GM19397 (cell line): Measurements from ENCODE around the gene MAN1A2.
"Not testable (repeated sequence)": the region's sequence is repeated elsewhere in the genome, so short reads cannot be mapped to it uniquely, and the experiment has no call there.

Source experiments
- ATAC-seq: cut with Tn5 transposase; IDR thresholded peaks from one replicate; pipeline ENCODE4 v1.9.1; 2021; ENCODE audit warnings: mild to moderate bottlenecking, moderate library complexity; ENCODE audit not compliant: unreplicated experiment

Gene MAN1A2

GRCh38 chr1:117555806-117556205 lies 188.6 kb downstream of the MAN1A2 start:
- ATAC-seq = no peak

GRCh38 chr1:117556341-117556740 lies 189.1 kb downstream of the MAN1A2 start:
- ATAC-seq = no peak

GRCh38 chr1:117556976-117557375 lies 189.7 kb downstream of the MAN1A2 start:
- ATAC-seq = no peak

- ATAC-seq = not testable (repeated sequence)
Observed at GRCh38 chr1:117558451-117558850, 191.2 kb downstream of the MAN1A2 start.

GRCh38 chr1:117559139-117559538 lies 191.9 kb downstream of the MAN1A2 start:
- no peak for ATAC-seq

GRCh38 chr1:117559985-117560384 lies 192.7 kb downstream of the MAN1A2 start:
- no peak for ATAC-seq

GRCh38 chr1:117561071-117561470 lies 193.8 kb downstream of the MAN1A2 start:
- no peak for ATAC-seq

- ATAC-seq = no peak
Observed at GRCh38 chr1:117561551-117561950, 194.3 kb downstream of the MAN1A2 start.

GRCh38 chr1:117562581-117563491 lies 195.6 kb downstream of the MAN1A2 start:
- no peak for ATAC-seq

GRCh38 chr1:117563492-117563875 lies 196.2 kb downstream of the MAN1A2 start:
- ATAC-seq = no peak

- ATAC-seq = no peak
Observed at GRCh38 chr1:117564227-117565075, 197.2 kb downstream of the MAN1A2 start.

GRCh38 chr1:117565076-117565556 lies 197.9 kb downstream of the MAN1A2 start:
- ATAC-seq = no peak

GRCh38 chr1:117565745-117566455 lies 198.7 kb downstream of the MAN1A2 start:
- ATAC-seq = no peak

- ATAC-seq = no peak
Observed at GRCh38 chr1:117566556-117566955, 199.3 kb downstream of the MAN1A2 start.

- no peak for ATAC-seq
Observed at GRCh38 chr1:117567435-117567834, 200.2 kb downstream of the MAN1A2 start.

- ATAC-seq = no peak
Observed at GRCh38 chr1:117567976-117568375, 200.7 kb downstream of the MAN1A2 start.

GRCh38 chr1:117568999-117569398 lies 201.8 kb downstream of the MAN1A2 start:
- ATAC-seq = no peak

- no peak for ATAC-seq
Observed at GRCh38 chr1:117569856-117570255, 202.6 kb downstream of the MAN1A2 start.

- no peak for ATAC-seq
Observed at GRCh38 chr1:117570988-117571409, 203.8 kb downstream of the MAN1A2 start.

- ATAC-seq = no peak
Observed at GRCh38 chr1:117571496-117571895, 204.2 kb downstream of the MAN1A2 start.

- peak; percentile 64 for ATAC-seq
Observed at GRCh38 chr1:117572546-117572945, 205.3 kb downstream of the MAN1A2 start.
